Liver (tissue), 9 donors: Measurements from ENCODE around the gene ANAPC16. TPM values are rescaled to one million over a fixed set of nuclear protein-coding genes. Genes with fewer than 3 reads are reported as not detected.

ENCODE experiments used
- DNase-seq: peaks from one replicate; pipeline ENCODE4 v3.0.0-alpha.2; 2017; ENCODE audit warnings: low spot score
- H3K27ac ChIP-seq, 2 donors: one replicate each; pipeline ENCODE4 v1.7.0; 2013; ENCODE audit warnings: inconsistent platforms in 2 of 2, low read length in 2 of 2, control low read depth in 1 of 2, low read depth in 1 of 2, mild to moderate bottlenecking in 1 of 2
- H3K27me3 ChIP-seq, 4 donors: one replicate each; pipeline versions ENCODE4 v1.6.1 to v1.7.0; 2013; ENCODE audit warnings: low read length in 3 of 4, inconsistent platforms in 1 of 4, mild to moderate bottlenecking in 1 of 4, moderate library complexity in 1 of 4; ENCODE audit not compliant: control insufficient read depth in 4 of 4, insufficient read depth in 4 of 4
- H3K36me3 ChIP-seq, 4 donors: one replicate each; pipeline versions ENCODE4 v1.6.1 to v1.7.0; 2013; ENCODE audit warnings: low read length in 3 of 4, mild to moderate bottlenecking in 3 of 4, low read depth in 1 of 4, moderate library complexity in 1 of 4; ENCODE audit not compliant: control insufficient read depth in 4 of 4, insufficient read depth in 3 of 4
- H3K4me1 ChIP-seq, 4 donors: one replicate each; pipeline versions ENCODE4 v1.6.1 to v1.7.0; 2013; ENCODE audit warnings: low read length in 3 of 4, mild to moderate bottlenecking in 3 of 4, moderate library complexity in 1 of 4; ENCODE audit not compliant: control insufficient read depth in 4 of 4, insufficient read depth in 4 of 4
- H3K4me3 ChIP-seq, 3 donors: one replicate each; pipeline versions ENCODE4 v1.6.1 to v1.7.0; 2013; ENCODE audit warnings: low read length in 3 of 3, control low read depth in 1 of 3, low read depth in 1 of 3, mild to moderate bottlenecking in 1 of 3
- H3K9ac ChIP-seq, 2 donors: one replicate each; pipeline ENCODE4 v1.7.0; 2013; ENCODE audit warnings: low read length in 2 of 2, mild to moderate bottlenecking in 2 of 2, moderate library complexity in 2 of 2, control low read depth in 1 of 2, low read depth in 1 of 2
- H3K9me3 ChIP-seq, 4 donors: one replicate each; pipeline versions ENCODE4 v1.6.1 to v1.7.0; 2013; ENCODE audit warnings: low read length in 3 of 4; ENCODE audit not compliant: control insufficient read depth in 4 of 4
- CTCF ChIP-seq: fragments of 150-350 bp; IDR thresholded peaks from 2 replicates; pipeline ENCODE4 v1.5.1; 2017; ENCODE audit warnings: improper control_type of control experiment, low read depth, low read length; ENCODE audit not compliant: missing input control
- EGR1 ChIP-seq, 2 donors: IDR thresholded peaks; 2 replicates each; pipeline ENCODE4 v1.6.1; 2016 to 2018; ENCODE audit warnings: antibody characterized with exemption in 2 of 2, low read depth in 2 of 2
- FOXA1 ChIP-seq: IDR thresholded peaks from 2 replicates; pipeline ENCODE4 v1.6.1; 2016; ENCODE audit warnings: antibody characterized with exemption
- HNF4A ChIP-seq, 2 donors: conservative IDR thresholded peaks; 2 replicates each; pipeline ENCODE4 v1.6.1; 2016; ENCODE audit warnings: antibody characterized with exemption in 2 of 2, mild to moderate bottlenecking in 2 of 2
- JUND ChIP-seq, 2 donors: IDR thresholded peaks; 2 replicates each; pipeline ENCODE4 v1.6.1; 2016; ENCODE audit warnings: antibody characterized with exemption in 2 of 2
- RAD21 ChIP-seq, 2 donors: IDR thresholded peaks; 2 replicates each; pipeline ENCODE4 v1.6.1; 2016; ENCODE audit warnings: antibody characterized with exemption in 2 of 2, mild to moderate bottlenecking in 2 of 2
- REST ChIP-seq: IDR thresholded peaks from 2 replicates; pipeline ENCODE4 v1.6.1; 2016; ENCODE audit warnings: antibody characterized with exemption, mild to moderate bottlenecking
- SP1 ChIP-seq: IDR thresholded peaks from 2 replicates; pipeline ENCODE4 v1.6.1; 2018; ENCODE audit warnings: antibody characterized with exemption, mild to moderate bottlenecking
- TAF1 ChIP-seq: conservative IDR thresholded peaks from 2 replicates; pipeline ENCODE4 v1.6.1; 2016; ENCODE audit warnings: antibody characterized with exemption, mild to moderate bottlenecking
- YY1 ChIP-seq: IDR thresholded peaks from 2 replicates; pipeline ENCODE4 v1.6.1; 2016; ENCODE audit warnings: antibody characterized with exemption, mild to moderate bottlenecking
- WGBS: extraction: QIAGEN DNeasy Blood & Tissue Kit; methylation state at CpG from one replicate; pipeline ENCODE4 v1.1.7; 2013; 5-methylcytosine and 5-hydroxymethylcytosine counted together
- polyA plus RNA-seq, 2 donors: library from polyadenylated mRNA; stranded (reverse) in 1 of 2; unstranded in 1 of 2; fragments of 200-250 nt in 1 of 2; fragments of >200 nt in 1 of 2; fragmentation: Nextera tagmentation in 1 of 2; extraction: Ambion mirVana in 1 of 2; gene quantifications; one replicate each; pipeline versions ENCODE4 v1.2.1 to v1.2.3, GENCODE V29; 2013 to 2015
- total RNA-seq, 2 donors: library from RNA; depleted of rRNA; stranded (reverse); fragments of >200 nt; gene quantifications; one replicate each; pipeline ENCODE4 v1.2.3, GENCODE V29; 2014
- TF ChIP-seq, protein P1 (sequence below): IDR thresholded peaks from 2 replicates; pipeline ENCODE4 v1.6.1; 2016; ENCODE audit warnings: antibody characterized with exemption
- TF ChIP-seq, protein P2 (sequence below): IDR thresholded peaks from 2 replicates; pipeline ENCODE4 v1.6.1; 2016; ENCODE audit warnings: antibody characterized with exemption
- donor health status: healthy.
- donor health status: healthy.
- donor health status: healthy.
- donor health status: healthy.
- donor health status: healthy.

The ANAPC16 gene
- total and polyA plus RNA-seq, 4 donors = 36.8 to 96.3 (median 55.6) TPM

- no peak overlapping the region for H3K9ac ChIP-seq
- H3K36me3 ChIP-seq = peaks cover 4 to 17% (median 12%) of the 10 kb centered on the region in 4 donors
- H3K27me3 ChIP-seq = no peaks in the 10 kb centered on the region
- H3K4me1 ChIP-seq = no peaks in the 10 kb centered on the region
- 95% methylated on average over 9 of the region's 9 CpGs for WGBS
- no peak overlapping the region for H3K27ac ChIP-seq
- no peaks in the 10 kb centered on the region for H3K9me3 ChIP-seq
- no peak overlapping the region for H3K4me3 ChIP-seq
- TF ChIP-seq, protein P1, sequence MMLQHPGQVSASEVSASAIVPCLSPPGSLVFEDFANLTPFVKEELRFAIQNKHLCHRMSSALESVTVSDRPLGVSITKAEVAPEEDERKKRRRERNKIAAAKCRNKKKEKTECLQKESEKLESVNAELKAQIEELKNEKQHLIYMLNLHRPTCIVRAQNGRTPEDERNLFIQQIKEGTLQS = no peak
- no peak for TF ChIP-seq HNF4A (conservative IDR thresholded peaks at IDR 0.05)
- TF ChIP-seq REST = no peak
- TF ChIP-seq TAF1 = no peak
- no peak for TF ChIP-seq YY1
- TF ChIP-seq EGR1 (IDR thresholded peaks at IDR 0.05; ENCODE audit: low read depth in 2 of 2) = no peak
- TF ChIP-seq, protein P2, sequence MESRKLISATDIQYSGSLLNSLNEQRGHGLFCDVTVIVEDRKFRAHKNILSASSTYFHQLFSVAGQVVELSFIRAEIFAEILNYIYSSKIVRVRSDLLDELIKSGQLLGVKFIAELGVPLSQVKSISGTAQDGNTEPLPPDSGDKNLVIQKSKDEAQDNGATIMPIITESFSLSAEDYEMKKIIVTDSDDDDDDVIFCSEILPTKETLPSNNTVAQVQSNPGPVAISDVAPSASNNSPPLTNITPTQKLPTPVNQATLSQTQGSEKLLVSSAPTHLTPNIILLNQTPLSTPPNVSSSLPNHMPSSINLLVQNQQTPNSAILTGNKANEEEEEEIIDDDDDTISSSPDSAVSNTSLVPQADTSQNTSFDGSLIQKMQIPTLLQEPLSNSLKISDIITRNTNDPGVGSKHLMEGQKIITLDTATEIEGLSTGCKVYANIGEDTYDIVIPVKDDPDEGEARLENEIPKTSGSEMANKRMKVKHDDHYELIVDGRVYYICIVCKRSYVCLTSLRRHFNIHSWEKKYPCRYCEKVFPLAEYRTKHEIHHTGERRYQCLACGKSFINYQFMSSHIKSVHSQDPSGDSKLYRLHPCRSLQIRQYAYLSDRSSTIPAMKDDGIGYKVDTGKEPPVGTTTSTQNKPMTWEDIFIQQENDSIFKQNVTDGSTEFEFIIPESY = no peak
- no peak for TF ChIP-seq SP1
- DNase-seq = no peak
Measured at GRCh38 chr10:72204296-72204695, 11.5 kb upstream of the ANAPC16 start.

- Histone ChIP-seq H3K27me3 (no peaks in the 10 kb centered on the region), H3K9me3 (no peaks in the 10 kb centered on the region), H3K9ac (no peak overlapping the region), H3K36me3 (peaks cover 5 to 18% (median 12%) of the 10 kb centered on the region in 4 donors), H3K4me1 (no peaks in the 10 kb centered on the region), H3K27ac (no peak overlapping the region), H3K4me3 (no peak overlapping the region)
- no peak for DNase-seq
- TF ChIP-seq RAD21 (IDR thresholded peaks at IDR 0.05) = no peak
- 96% methylated on average over 1 of the region's 1 CpG for WGBS
Measured at GRCh38 chr10:72204724-72205123, 11.1 kb upstream of the ANAPC16 start.

- Histone ChIP-seq H3K4me3 (no peak overlapping the region), H3K9ac (no peak overlapping the region), H3K27ac (no peak overlapping the region), H3K36me3 (peaks cover 7 to 24% (median 13%) of the 10 kb centered on the region in 4 donors), H3K9me3 (no peaks in the 10 kb centered on the region), H3K4me1 (no peaks in the 10 kb centered on the region), H3K27me3 (no peaks in the 10 kb centered on the region)
- WGBS = 90% methylated on average over 7 of the region's 7 CpGs
- no peak for DNase-seq
- TF ChIP-seq JUND (IDR thresholded peaks at IDR 0.05) = no peak
- no peak for TF ChIP-seq FOXA1
- TF ChIP-seq SP1 = no peak
- TF ChIP-seq REST = no peak
- TF ChIP-seq, protein P2 = no peak
- TF ChIP-seq YY1 = no peak
- TF ChIP-seq HNF4A (conservative IDR thresholded peaks at IDR 0.05) = no peak
- no peak for TF ChIP-seq CTCF
- no peak for TF ChIP-seq TAF1
Measured at GRCh38 chr10:72206511-72207229, 9.1 kb upstream of the ANAPC16 start.
